GM18909 (cell line): ENCODE measurements around the gene ATG16L2.
"Not testable (repeated sequence)": the region's sequence is repeated elsewhere in the genome, so short reads cannot be mapped to it uniquely, and the experiment has no call there.

Source experiments
- ATAC-seq: cut with Tn5 transposase; IDR thresholded peaks from one replicate; pipeline ENCODE4 v1.9.1; 2021; ENCODE audit warnings: mild to moderate bottlenecking; ENCODE audit not compliant: unreplicated experiment, poor library complexity

The ATG16L2 gene

DNA sequence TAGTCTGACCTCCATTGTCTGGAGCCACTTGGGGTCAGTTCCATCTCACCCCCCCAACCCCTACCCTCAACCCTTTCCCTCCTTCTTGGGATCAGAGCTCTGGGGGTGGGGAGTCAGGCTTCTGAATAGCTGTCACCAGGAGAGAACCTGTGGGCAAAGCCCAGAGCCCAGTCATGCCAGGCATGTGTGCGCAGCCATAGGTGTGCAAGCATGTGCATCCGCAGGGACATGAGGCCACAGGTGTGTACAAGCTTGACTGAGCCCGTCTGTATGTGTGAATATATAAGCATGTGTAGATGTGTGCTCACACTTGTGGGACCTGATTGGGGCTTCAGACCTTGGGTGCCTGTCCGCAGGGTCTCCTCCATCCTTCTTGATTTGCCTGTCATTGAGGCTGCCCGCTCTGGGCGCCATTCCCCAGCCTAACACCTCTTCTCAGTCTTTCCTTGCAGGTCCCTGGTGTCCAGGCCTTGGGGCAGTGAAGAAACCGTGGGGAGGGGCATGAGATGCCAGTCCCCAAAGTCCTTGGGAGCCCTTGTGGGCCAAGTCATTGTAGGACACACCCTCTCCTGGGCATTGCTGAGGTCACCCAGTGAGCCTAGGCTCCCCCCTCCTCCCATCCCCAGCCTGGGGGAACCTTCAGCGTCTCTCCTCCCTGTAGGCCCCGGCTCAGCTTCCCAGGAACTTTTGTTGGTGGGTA lies 9.0 kb downstream of the ATG16L2 start:
- no peak for ATAC-seq

DNA sequence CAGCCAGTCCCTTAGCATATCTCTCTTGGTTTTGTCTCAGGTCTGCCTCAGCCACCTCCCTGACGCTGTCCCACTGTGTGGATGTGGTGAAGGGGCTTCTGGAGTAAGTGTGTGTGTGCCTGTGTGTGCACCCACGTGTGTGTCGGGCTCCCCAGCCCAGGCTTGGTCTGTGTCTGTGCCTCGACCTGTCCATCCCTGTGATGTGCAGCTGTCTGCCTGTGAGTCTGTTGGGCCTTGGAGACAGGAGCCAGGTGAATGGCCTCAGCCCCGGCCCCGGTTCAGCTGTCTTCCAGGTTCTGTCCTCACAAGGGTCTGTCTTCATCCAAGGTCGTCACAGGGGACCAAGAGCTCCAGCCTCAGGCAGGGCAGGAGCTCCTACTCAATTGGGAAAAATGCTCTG lies 9.8 kb downstream of the ATG16L2 start:
- ATAC-seq: no peak

DNA sequence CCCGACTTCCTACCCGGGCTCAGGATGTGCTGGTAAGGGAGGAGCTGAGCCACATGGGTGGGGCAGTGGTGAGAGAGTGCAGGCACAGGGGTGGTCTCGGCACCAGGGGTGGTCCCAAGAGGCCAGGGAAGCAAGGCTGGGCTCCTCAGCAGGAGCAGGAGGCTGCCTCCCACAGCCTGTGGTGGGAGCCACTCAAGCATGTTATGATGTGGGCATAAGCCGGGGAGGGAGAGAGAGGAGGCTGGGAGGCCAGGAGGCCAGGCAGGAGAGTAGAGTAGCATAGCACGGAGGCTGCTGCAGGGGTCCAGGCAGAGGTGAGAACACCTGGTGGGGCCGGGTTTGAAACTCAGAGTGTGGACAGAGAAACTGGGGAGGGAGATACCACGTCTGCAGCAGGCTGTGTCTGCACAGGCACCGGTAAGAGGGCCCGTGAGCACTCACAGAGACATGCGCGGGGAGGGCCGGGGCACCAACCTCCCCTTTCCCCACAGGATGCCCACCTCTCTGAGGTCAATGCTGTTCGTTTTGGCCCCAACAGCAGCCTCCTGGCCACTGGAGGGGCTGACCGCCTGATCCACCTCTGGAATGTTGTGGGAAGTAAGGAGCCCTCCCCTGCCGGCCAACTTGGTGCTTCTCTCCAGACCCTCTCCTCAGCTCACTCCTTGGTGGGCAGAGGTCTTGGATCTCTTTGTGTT lies 10.7 kb downstream of the ATG16L2 start:
- no peak for ATAC-seq

DNA sequence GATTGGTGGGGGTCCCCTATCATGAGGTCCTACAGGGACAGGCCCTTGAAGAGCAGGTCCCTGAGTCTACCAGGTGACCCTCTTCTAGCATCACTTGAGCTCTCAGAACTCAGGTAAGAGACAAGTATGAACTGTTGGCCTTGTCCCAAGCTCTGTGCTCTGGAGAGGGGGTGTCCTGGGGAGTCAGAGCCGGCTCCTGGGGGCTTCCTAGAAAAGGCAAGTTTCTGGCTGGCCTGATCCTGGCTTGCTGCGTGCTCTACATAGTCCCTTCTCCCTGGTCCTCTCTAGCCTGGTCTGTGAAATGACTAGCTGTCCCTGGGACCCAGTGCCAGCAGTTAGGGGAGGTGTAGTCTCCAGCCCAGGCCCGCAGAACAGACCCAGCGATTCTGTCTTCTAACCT lies 11.4 kb downstream of the ATG16L2 start:
- no peak for ATAC-seq

DNA sequence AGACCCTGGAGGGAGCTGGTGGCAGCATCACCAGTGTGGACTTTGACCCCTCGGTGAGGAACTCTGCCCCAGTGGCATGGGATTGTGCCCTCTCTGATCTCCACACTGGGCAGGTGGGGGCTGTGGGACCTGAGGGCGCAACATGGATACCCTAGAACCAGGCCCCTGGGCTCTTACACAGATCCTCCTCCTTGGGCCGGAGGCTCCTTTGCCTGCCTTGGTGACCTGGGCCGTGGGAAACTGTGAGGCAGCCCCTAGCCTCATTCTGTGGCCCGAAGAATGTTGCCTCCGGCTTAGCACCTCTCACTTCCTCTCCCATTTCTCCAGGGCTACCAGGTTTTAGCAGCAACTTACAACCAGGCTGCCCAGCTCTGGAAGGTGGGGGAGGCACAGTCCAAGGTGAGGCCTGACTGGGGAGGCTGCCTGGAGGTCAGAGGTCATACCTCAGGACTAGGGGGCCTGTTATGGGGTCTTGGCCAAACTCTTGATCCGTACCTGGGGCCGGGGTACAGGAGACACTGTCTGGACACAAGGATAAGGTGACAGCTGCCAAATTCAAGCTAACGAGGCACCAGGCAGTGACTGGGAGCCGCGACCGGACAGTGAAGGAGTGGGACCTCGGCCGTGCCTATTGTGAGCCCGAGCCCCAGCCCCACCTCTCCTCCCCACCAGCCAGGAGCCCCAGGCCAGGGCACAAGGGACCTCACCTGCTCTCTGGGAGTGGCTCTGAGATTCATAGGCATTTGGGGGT lies 12.2 kb downstream of the ATG16L2 start:
- ATAC-seq: no peak

DNA sequence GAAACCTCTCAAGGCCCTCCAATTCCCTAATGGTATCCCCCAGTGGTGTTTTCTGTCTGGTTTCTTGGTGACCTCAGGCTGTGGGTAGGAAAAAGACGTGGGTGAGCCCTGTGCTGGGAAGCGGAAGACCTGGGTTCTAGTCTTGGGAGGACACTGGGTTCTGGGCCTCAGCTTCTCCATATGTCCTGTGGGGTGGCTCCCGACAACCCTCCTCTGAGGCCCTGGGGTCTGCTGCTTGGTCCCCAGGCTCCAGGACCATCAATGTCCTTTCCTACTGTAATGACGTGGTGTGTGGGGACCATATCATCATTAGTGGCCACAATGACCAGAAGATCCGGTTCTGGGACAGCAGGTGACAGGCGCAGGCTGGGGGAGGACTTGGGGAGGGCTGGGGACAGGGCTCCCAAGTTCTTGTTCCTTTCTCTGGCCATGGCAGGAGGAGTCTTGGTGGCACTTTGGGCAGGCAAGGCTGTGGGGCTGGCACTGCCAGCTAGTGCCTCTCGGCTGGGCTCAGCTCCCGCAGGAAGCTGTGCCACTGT lies 12.8 kb downstream of the ATG16L2 start:
- no peak for ATAC-seq

DNA sequence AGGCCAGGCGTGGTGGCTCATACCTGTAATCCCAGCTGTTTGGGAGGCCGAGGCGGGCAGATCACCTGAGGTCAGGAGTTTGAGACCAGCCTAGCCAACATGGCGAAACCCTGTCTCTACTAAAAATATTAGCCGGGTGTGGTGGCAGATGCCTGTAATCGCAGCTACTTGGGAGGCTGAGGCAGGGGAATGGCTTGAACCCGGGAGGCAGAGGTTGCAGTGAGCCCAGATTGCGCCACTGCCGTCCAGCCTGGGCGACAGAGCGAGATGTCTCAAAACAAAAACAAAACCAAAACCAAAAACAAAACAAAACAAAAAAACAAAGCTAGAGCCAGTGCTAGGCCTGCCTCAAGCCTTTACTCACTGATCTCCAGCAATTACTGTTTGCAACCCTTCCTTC lies 13.4 kb downstream of the ATG16L2 start:
- ATAC-seq: not testable (repeated sequence)

DNA sequence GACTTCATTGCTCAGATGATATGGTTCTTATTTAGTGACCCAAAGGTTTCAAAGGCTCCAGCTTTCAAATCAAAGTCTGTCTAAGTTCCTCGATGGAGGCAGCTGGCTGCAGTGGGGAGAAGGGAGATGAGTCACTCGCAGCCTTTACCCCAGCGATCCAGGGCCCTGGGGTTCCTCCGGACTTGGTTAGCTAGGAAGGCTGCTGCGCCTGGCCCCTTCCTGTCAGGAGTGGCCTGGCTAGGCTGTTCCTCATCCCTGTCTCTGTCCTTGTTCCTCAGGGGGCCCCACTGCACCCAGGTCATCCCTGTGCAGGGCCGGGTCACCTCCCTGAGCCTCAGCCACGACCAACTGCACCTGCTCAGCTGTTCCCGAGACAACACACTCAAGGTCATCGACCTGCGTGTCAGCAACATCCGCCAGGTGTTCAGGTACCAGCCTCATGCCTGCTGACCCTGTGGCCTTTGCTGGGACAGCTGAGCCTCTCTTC lies 13.9 kb downstream of the ATG16L2 start:
- no peak for ATAC-seq

DNA sequence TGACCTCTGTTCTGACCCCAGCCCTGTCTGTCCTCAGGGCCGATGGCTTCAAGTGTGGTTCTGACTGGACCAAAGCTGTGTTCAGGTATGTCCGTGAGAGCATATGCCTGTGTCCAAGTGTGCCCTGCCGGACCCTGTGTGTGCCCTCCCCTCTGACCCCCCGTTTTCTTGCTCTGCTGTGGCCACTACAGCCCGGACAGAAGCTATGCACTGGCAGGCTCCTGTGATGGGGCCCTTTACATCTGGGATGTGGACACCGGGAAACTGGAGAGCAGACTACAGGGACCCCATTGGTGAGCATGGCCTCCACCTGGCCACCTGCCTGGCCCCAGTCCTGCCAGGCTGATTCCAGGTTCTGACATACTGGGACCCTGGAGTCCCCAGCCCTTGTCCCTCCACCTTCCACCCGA lies 14.5 kb downstream of the ATG16L2 start:
- no peak for ATAC-seq

DNA sequence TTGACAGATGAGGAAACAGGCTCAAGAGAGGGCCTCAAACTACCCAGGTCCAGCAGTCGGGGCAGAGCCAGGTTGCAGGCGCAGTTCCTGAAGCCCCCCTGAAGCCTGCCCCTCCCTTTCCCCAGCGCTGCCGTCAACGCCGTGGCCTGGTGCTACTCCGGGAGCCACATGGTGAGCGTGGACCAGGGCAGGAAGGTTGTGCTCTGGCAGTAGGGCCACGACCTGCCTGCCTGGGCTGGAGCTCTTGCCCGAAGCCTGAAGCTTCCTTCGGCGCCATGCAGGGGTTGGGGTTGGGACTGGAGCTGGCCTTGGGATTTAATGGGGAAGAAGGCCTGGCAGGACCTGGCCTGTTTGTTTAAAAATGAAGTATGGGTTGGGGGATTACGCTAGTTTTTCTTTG lies 15.0 kb downstream of the ATG16L2 start:
- ATAC-seq: no peak

DNA sequence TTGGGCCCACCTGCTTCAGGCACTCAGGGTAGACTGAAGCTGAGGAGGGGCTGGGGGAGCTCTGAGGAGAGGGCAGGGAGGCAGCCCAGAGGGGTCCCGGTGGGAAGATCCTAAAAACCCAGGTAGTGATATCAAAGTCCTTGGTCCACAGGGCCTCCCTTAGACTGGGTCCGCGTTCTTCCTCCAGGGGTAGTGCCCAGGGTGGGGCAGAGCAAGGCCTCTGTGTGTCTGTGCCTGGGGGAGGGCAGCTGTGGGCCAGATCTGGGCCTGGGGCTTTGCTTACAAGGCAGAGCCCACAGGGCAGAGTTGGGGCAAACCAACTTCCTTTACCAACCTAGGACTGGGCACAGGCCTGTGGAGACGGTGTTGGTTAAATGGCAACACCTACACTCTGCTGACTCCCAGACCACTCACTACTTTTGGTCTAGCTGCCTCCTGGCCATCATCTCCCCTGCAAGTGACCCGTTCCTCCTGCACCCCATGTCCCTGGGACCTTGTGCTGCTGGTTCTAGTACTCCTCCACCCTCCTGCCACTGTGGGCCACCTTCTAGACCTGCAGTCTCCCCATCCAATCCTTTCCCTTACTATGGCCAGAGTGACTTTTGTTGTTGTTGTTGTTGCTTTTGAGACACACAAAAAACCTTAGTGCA lies 15.8 kb downstream of the ATG16L2 start:
- no peak for ATAC-seq

DNA sequence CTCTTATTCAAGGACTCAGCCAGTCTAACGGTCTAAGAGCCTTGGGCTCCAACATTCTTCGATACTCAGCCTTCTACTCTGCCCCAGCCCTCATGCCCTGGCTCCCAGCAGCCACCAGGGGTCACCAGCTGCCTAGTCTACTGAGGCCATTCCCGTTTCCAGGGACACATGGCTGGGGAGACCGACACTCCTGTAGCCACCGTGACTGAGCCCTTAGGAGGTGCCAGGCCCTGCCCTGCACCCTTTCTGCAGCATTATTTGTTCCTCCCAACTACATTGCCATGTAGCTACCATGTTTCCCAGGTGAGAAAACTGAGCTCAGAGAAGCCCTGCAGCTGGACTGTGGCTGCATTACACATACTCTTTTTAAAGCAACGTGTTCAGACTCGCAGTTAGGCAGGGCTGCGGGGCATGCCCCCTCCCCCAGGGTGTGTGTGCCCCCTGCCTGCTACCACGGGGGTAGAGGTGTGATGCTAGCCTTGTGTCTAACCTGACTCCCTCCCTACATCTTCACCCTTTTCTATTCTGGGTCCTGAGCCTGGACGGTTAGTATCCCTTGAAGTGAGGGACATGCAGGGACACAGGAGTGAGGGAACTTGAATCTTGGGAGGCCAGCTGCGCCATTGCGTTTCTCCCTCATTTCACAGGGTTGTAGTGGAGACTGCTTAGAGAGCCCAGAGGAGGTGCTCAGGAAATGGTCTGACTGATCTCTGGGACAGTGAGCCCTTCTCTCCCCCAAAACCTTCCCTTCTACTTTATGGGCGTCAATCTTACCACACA lies 17.5 kb downstream of the ATG16L2 start:
- ATAC-seq: no peak

DNA sequence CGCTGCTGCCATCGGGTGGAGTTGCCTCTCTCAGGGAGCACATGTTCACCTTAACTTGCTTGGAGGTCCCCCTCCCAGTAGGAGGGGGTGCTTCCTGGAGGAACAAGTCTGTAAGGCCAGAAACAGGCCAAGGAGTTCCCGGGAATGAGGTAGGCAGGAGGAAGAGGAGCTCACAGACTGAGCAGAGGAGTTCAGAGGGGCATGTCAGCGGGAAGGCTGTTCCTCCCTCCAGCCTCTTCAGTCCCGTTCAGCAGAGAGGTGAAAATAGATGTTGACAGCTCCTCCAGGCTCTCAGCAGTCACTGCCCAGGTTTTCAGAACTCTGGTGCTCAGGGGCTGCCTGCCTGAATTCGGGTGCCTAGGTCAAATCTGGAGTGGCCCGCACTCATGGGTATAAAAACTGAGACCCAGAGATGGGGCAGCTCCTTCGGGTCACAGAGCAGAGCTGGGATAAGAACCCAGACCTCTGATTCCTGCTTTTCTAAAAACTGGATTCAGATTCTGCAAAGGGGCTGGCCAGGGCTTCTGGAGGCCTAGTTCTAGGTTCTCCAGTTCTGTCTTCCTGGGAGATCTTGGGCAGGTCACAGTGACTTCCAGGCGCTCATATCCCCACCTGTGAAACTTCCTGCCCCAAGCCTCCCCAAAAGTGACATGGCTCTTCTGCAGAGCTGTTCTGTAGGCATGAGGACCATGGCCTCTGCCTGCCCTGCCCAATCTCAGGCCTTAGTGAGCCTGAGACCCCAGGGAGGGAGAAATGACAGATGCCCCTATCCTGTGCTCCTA lies 18.3 kb downstream of the ATG16L2 start:
- ATAC-seq: no peak

DNA sequence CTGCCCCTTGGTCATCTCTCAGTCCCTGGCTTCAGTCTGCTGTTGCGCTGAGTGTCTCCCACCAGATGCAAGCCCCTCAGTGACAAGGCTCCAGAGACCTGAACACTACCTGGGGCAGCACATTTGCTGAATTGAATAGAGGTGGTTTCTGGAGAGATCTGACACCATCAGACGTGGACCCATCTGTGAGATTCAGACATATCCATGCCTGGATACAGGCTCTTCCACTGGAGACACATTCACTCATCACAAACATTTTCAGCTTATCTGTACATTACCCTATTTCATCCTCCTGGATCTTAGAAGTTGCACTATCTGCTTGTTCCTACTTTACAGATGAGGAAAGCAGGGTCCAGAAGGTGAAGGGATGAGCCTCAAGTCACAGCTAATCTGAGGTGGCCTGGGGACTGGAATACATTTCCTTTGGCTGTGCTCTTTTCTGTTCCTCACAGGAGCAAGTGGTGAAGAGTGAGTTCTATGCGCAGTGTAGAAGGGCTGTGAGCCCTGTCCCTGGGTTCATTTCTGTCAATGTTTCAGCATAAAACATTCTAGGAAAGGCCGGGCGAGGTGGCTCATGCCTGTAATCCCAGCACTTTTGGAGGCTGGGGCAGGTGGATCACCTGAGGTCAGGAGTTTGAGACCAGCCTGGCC lies 19.0 kb downstream of the ATG16L2 start:
- no peak for ATAC-seq

DNA sequence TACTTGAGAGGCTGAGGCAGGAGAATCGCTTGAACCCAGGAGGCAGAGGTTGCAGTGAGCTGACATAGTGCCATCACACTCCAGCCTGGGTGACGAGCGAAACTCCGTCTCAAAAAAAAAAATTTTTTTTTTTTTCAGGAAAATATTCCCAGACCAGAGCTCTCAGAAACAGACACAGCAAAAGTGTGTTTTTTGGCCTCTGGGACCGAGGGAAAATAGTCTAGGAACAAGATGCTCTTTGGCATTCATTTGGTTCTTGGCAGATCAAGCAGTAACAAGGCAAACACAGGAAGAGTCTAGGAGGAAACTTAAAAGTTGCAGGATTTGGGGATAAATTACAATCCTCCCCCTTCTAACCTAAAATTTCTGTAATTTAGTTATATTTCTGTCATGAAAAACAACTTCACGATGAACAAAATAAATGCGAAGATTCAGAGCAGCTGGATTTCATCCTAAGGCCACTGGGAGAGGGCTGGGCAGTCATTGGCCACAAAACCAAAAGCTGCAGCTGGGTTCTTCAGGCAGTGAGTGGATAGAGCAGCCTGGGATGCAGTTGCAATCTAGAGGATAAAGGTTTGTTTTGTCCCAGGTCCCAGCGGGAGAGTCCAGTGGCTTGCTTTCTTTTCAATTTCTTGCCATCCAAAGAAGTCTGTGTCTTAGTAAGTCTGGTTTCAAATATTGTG lies 19.7 kb downstream of the ATG16L2 start:
- no peak for ATAC-seq

DNA sequence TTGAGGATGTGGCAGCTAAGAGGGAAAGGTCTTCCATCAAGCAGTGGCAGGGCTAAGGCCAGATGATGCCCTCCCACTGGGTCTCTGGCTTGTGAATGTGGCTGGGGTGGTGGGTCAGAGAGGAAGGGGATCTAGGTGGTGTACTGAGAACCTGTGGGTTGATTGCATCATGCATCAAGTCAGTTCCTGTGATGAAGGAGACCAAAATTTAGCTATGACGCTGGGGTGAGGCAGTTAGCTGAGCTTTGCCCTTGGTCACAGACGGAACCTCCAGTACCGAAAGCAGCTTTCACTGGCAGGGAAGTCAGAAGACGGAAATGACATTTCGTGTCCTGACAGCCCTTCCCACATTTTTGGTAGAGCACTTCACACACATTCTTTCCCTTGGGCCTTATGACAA lies 20.7 kb downstream of the ATG16L2 start:
- no peak for ATAC-seq

DNA sequence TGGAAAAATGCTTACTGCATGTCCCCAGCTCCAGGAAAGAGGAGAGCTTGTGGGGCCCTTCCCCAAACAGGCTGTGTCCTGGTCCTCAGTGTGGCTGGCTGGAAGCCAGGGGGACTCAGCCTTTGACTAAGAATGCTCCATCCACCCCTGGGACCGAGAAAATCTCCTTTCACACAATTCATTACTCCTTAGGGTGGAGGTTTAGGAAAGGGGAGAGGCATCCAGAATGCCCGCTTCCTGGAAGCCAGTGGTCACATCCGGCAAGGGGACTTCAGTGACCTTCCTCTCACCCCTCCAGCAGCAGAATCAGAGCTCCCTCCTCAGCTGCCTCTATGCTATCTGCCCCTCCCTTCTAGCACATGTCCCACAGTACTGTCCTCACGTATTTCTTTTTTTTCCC lies 21.9 kb downstream of the ATG16L2 start:
- no peak for ATAC-seq

DNA sequence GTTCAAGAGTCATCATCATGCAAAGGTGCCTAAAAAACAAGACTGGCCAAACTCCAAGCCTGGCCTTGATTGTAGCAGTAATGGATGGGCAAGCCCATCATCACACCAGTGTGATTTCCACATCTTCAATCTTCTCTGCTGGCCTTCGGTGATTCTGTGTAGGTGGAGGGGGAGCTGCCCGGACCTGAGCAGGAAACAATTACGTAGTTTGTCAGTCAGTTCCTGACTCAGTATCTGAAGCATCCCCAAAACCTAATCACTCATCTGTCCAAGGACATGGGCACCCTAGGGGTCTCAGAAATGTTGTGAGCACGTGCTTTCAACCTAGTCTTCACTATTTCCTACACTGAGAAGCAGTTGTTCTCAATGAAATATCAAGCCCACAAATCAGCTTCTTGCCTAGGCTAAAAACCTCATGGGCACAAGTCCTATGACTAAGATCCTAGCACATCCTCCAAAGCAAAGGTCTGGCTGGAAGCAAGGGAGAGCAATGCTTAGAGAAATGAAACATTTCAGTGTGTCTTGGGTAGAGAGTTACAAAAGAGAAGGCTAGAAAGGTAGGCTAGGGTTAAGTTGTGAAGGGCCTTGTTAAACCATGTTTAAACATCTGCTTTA lies 24.6 kb downstream of the ATG16L2 start:
- no peak for ATAC-seq
